ENCODE data around the gene E2F3.
A peak's percentile ranks its signal among the peaks of the same experiment; 100 is the strongest.

DNA sequence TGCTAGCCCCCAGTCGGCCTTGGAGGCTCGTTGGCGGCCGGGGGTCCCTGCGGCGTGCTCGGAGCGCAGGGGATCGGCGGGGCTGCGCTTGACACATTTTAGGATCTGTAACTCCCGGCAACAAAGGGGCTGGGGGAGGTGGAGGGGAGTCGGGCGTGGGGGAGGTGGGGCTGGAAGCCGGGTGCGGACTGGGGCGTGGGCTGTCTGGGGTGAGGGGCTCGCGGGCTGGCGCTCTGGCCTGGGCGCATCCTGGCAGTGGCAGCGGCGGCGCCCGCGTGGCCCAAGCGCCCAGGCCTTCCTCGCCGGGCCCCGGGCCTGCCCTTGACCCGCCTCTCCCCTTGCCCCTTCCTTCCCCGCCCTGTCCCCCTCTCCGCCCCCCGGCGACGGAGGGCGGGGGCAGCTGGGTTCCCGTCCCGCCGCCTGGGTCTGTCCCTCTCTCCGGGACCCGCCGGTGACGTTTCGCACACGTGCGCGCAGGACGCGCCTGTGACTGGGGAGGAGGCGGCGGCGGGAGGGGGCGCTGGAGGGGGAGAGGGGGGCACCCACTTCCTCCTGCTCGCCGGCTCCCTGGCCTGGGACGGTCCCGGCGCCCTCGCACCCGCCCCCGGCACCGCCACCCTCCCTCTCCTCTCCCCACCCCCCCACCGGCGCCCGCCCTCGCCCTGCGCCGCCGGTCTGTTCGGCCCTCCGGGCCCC, 1.5 kb downstream of the E2F3 start:
- TF ChIP-seq EP300 (IDR thresholded peaks at IDR 0.05) (peak in 1 of 2 donors; percentile 54), POLR2A (IDR thresholded peaks at IDR 0.05) (no peak)
- TF ChIP-seq, protein P1, sequence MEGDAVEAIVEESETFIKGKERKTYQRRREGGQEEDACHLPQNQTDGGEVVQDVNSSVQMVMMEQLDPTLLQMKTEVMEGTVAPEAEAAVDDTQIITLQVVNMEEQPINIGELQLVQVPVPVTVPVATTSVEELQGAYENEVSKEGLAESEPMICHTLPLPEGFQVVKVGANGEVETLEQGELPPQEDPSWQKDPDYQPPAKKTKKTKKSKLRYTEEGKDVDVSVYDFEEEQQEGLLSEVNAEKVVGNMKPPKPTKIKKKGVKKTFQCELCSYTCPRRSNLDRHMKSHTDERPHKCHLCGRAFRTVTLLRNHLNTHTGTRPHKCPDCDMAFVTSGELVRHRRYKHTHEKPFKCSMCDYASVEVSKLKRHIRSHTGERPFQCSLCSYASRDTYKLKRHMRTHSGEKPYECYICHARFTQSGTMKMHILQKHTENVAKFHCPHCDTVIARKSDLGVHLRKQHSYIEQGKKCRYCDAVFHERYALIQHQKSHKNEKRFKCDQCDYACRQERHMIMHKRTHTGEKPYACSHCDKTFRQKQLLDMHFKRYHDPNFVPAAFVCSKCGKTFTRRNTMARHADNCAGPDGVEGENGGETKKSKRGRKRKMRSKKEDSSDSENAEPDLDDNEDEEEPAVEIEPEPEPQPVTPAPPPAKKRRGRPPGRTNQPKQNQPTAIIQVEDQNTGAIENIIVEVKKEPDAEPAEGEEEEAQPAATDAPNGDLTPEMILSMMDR (IDR thresholded peaks at IDR 0.05), result no peak
